Small intestine (tissue), 7 donors: Measurements from ENCODE around the gene PBRM1. TPM values are rescaled to one million over a fixed set of nuclear protein-coding genes. Genes with fewer than 3 reads are reported as not detected.

ENCODE experiments used
- DNase-seq, 2 donors: peaks; one replicate each; pipeline versions ENCODE4 v3.0.0 to v3.0.0-alpha.2; 2013
- FAIRE-seq: peaks from 2 replicates; lab custom pipeline; 2012; peaks lifted over from hg19 to GRCh38; lab: Jason Lieb, UNC
- H3K27ac ChIP-seq, 3 donors: one replicate each; pipeline ENCODE4 v1.5.1; 2013; ENCODE audit warnings: low read length in 2 of 3, mild to moderate bottlenecking in 2 of 3, control low read depth in 1 of 3, inconsistent platforms in 1 of 3, low read depth in 1 of 3, moderate library complexity in 1 of 3
- H3K27me3 ChIP-seq, 3 donors: one replicate each; pipeline ENCODE4 v1.6.1; 2013; ENCODE audit warnings: low read length in 3 of 3, inconsistent platforms in 1 of 3; ENCODE audit not compliant: control insufficient read depth in 3 of 3, insufficient read depth in 3 of 3
- H3K36me3 ChIP-seq, 3 donors: one replicate each; pipeline ENCODE4 v1.6.1; 2013; ENCODE audit warnings: low read length in 3 of 3, inconsistent platforms in 1 of 3, low read depth in 1 of 3, mild to moderate bottlenecking in 1 of 3, moderate library complexity in 1 of 3; ENCODE audit not compliant: control insufficient read depth in 3 of 3, insufficient read depth in 2 of 3
- H3K4me1 ChIP-seq, 3 donors: one replicate each; pipeline ENCODE4 v1.6.1; 2013; ENCODE audit warnings: low read length in 2 of 3, inconsistent platforms in 1 of 3, low read depth in 1 of 3, mild to moderate bottlenecking in 1 of 3, moderate library complexity in 1 of 3; ENCODE audit not compliant: control insufficient read depth in 3 of 3, insufficient read depth in 2 of 3
- H3K4me3 ChIP-seq, 3 donors: one replicate each; pipeline ENCODE4 v1.5.1; 2013; ENCODE audit warnings: low read length in 3 of 3, control low read depth in 1 of 3, inconsistent platforms in 1 of 3, low read depth in 1 of 3, mild to moderate bottlenecking in 1 of 3, moderate library complexity in 1 of 3
- H3K9me3 ChIP-seq, 2 donors: one replicate each; pipeline ENCODE4 v1.6.1; 2013; ENCODE audit warnings: low read depth in 1 of 2, low read length in 1 of 2; ENCODE audit not compliant: control insufficient read depth in 2 of 2, insufficient read depth in 1 of 2
- WGBS, 3 donors: extraction: QIAGEN DNeasy Blood & Tissue Kit; methylation state at CpG; one replicate each; pipeline ENCODE4 v1.1.7; 2013; 5-methylcytosine and 5-hydroxymethylcytosine counted together
- polyA plus RNA-seq, 4 donors: library from polyadenylated mRNA; stranded (reverse) in 3 of 4; unstranded in 1 of 4; fragments of 200-250 nt in 3 of 4; fragments of 120-200 nt in 1 of 4; gene quantifications; one replicate each; pipeline versions ENCODE4 v1.2.1 to v1.2.3, GENCODE V29; 2013
- donor health status: healthy with polysubstance abuse.
- donor health status: control.
- donor health status: control.
- donor health status: Bipolar disorder and iron deficiency.
- donor health status: healthy.

PBRM1 gene
- polyA plus RNA-seq, 4 donors: 6.7 to 36.2 (median 12.3) TPM

GRCh38 chr3:52710512-52710911 lies 24.8 kb upstream of the PBRM1 start:
- H3K27ac ChIP-seq: no peak overlapping the region
- peaks cover 0 to 29% (median 0%) of the 10 kb centered on the region in 3 donors for H3K36me3 ChIP-seq
- H3K4me1 ChIP-seq: peaks cover 0 to 14% (median 5%) of the 10 kb centered on the region in 3 donors
- no peaks in the 10 kb centered on the region for H3K9me3 ChIP-seq
- FAIRE-seq: no peak
- H3K27me3 ChIP-seq: no peaks in the 10 kb centered on the region
- no peak overlapping the region for H3K4me3 ChIP-seq
- WGBS, 3 donors: 78 to 90% (median 79%) methylated on average over 2 of the region's 2 CpGs
- no peak for DNase-seq

- Histone ChIP-seq H3K36me3 (peaks cover 0 to 20% (median 0%) of the 10 kb centered on the region in 3 donors), H3K27ac (no peak overlapping the region), H3K4me3 (no peak overlapping the region), H3K4me1 (peaks cover 2 to 25% (median 5%) of the 10 kb centered on the region in 3 donors), H3K9me3 (no peaks in the 10 kb centered on the region), H3K27me3 (no peaks in the 10 kb centered on the region)
- DNase-seq: no peak
- no peak for FAIRE-seq
- WGBS, 3 donors: 61 to 76% (median 70%) methylated on average over 4 of the region's 4 CpGs
Observed at GRCh38 chr3:52707585-52707984, 21.9 kb upstream of the PBRM1 start.

DNA sequence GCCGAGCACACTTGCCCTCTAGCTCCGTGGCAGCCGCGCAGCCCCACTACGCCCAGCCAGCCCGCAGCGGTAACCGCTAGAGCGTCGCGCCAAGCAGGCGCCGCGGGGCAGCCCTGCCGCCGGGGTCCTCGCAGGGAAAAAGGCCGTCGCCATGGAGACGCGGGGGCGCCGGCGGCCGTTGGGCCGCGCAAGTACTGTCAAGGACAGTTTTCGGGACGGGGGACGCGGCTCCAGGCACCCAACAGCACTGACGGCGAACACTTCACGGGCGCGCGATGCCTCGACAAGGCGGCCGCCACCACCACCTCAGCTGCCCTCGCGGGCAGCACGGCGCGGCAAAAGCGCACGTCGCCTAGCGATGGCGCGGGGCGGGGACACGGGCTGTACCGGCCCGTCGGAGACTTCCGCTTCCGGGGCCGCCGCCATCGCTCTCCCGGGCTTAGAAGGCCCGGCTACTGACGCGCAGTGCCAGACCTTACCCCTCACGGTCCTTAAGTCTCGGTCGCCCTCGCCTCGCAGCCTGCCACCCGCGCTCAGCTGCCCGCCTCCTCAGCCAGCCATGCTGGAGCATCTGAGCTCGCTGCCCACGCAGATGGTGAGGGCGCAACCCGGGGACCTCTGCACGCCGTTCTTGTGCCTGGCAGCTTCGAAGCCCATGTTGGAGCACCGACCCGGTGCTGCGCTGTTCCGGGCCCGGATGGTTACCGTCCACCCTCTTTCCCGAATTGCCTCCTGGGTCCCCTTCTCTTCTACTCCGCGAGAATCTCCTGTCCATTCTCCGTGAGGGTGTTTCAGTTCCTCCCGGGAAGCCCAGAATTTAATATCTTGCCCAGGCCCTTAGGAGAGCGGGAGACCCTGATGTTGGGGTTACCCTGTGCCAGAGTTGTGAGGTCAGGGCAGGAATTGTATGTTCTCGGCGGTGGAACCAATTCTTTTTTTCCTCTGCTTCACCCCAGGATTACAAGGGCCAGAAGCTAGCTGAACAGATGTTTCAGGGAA lies 20.3 kb upstream of the PBRM1 start, which contains the start of the genes GLT8D1 and SPCS1:
GLT8D1 (minus strand) TSS at position 104 of the 999 bp plus-strand sequence. CDS start 5,331 bp downstream, outside the sequence.
SPCS1 (plus strand) TSS at position 419 of the 999 bp plus-strand sequence; CDS start at position 560, 141 bp downstream.
- WGBS, 3 donors: 0% methylated on average over 70 to 94 of the region's 94 CpGs
- no peaks in the 10 kb centered on the region for H3K27me3 ChIP-seq

DNA sequence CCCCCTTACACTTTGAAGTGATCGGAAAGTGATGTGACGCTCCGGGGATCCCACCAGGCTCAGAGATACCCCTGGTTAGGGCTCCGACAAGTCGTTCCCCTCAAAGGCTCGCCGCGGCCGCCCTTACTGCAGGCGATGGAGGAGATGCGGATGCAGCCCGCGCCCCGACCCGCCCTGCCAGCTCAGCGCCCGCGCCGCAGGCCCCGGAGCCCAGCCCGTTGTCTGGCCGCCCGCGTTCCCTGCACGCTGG lies 19.6 kb upstream of the PBRM1 start:
- DNase-seq: no peak
- peak overlapping the region; percentile 83 to 94 (median 86) for H3K27ac ChIP-seq
- 0 to 1% (median 1%) methylated on average over 24 to 25 of the region's 25 CpGs for WGBS, 3 donors
- no peak for FAIRE-seq
- H3K4me3 ChIP-seq: peak overlapping the region; percentile 84 to 99 (median 88)
- peaks cover 0 to 17% (median 0%) of the 10 kb centered on the region in 3 donors for H3K36me3 ChIP-seq
- H3K4me1 ChIP-seq: peaks cover 2 to 25% (median 5%) of the 10 kb centered on the region in 3 donors
- H3K9me3 ChIP-seq: no peaks in the 10 kb centered on the region
- no peaks in the 10 kb centered on the region for H3K27me3 ChIP-seq

More for the DNA sequence above, 20.3 kb upstream of the PBRM1 start, which contains the start of the genes GLT8D1 and SPCS1:
- Histone ChIP-seq H3K27ac (peak within 1 kb of the TSS; percentile 83 to 94 (median 86)), H3K4me1 (peaks cover 2 to 25% (median 5%) of the 10 kb centered on the region in 3 donors), H3K36me3 (peaks cover 0 to 19% (median 0%) of the 10 kb centered on the region in 3 donors), H3K4me3 (peak within 1 kb of the TSS; percentile 84 to 99 (median 88)), H3K9me3 (no peaks in the 10 kb centered on the region)
- FAIRE-seq: no peak
- peak; percentile 87 to 96 for DNase-seq

GRCh38 chr3:52704611-52705437 lies 19.1 kb upstream of the PBRM1 start:
- peak; percentile 70 to 76 for DNase-seq
- H3K36me3 ChIP-seq: peaks cover 0 to 17% (median 0%) of the 10 kb centered on the region in 3 donors
- no peaks in the 10 kb centered on the region for H3K27me3 ChIP-seq
- no peak for FAIRE-seq
- H3K4me1 ChIP-seq: peaks cover 2 to 25% (median 5%) of the 10 kb centered on the region in 3 donors
- H3K4me3 ChIP-seq: peak overlapping the region; percentile 84 to 99 (median 88)
- 0 to 3% (median 1%) methylated on average over 22 of the region's 22 CpGs for WGBS, 3 donors
- peak overlapping the region; percentile 83 to 94 (median 86) for H3K27ac ChIP-seq
- H3K9me3 ChIP-seq: no peaks in the 10 kb centered on the region

DNA sequence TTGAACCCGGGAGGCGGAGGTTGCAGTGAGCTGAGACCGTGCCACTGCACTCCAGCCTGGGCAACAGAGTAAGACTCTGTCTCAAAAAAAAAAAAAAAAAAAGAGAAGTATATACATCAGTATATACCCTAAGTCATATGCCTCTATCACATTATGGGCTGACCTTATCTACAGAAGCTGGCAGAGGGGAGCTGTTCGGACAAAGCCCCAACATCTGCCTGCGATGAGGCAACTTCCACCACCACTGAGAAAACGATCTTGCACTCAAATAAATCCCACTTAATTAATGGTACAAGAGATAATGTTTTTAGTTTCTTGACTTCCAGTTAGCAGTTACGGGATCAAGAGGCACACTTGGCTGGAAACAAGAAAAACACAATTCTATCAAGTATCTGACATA lies 17.6 kb upstream of the PBRM1 start:
- DNase-seq: no peak
- H3K27me3 ChIP-seq: no peaks in the 10 kb centered on the region
- WGBS, 3 donors: 88 to 90% (median 90%) methylated on average over 7 of the region's 7 CpGs
- FAIRE-seq: no peak
- H3K36me3 ChIP-seq: peaks cover 0 to 11% (median 0%) of the 10 kb centered on the region in 3 donors
- H3K4me1 ChIP-seq: peaks cover 2 to 25% (median 5%) of the 10 kb centered on the region in 3 donors
- H3K9me3 ChIP-seq: no peaks in the 10 kb centered on the region
- H3K4me3 ChIP-seq: no peak overlapping the region
- H3K27ac ChIP-seq: no peak overlapping the region

DNA sequence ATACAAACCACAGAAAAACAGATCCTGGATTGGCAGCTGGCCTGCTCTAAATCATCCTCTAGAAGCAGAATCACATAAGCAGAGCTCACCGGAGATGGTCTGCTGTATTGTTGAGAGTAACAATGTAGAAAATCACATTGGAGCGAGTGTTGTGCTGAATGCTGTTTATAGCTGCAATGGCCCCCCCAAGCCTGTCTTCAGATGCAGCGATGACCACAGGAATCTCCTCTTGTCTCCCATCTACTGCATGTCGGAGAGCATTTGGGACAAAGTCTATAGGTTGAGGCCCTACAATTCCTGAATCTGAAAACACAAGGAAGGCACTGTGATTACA lies 11.9 kb upstream of the PBRM1 start:
- H3K27ac ChIP-seq: no peak overlapping the region
- H3K9me3 ChIP-seq: no peaks in the 10 kb centered on the region
- FAIRE-seq: no peak
- no peaks in the 10 kb centered on the region for H3K4me1 ChIP-seq
- H3K4me3 ChIP-seq: no peak overlapping the region
- no peaks in the 10 kb centered on the region for H3K27me3 ChIP-seq
- 91 to 94% (median 92%) methylated on average over 4 of the region's 4 CpGs for WGBS, 3 donors
- no peak for DNase-seq
- H3K36me3 ChIP-seq: peaks cover 15 to 19% (median 15%) of the 10 kb centered on the region in 3 donors
